Fibroblast of lung (primary cell): Measurements from ENCODE around the gene NOC4L. TPM values are rescaled to one million over a fixed set of nuclear protein-coding genes. Genes with fewer than 3 reads are reported as not detected.

Source experiments
- DNase-seq, 2 donors: peaks; one replicate each; pipeline versions ENCODE4 v3.0.0 to v3.0.0-alpha.2; 2010; ENCODE audit warnings: low read depth in 2 of 2
- H2AFZ ChIP-seq: 2 replicates; pipeline ENCODE4 v1.5.1; 2012; ENCODE audit warnings: low read length, control low read depth, inconsistent platforms
- H3K27ac ChIP-seq: 2 replicates; pipeline ENCODE4 v1.5.1; 2011; ENCODE audit warnings: low read length, control low read depth; ENCODE audit not compliant: insufficient read depth
- H3K27me3 ChIP-seq: 2 replicates; pipeline ENCODE4 v1.5.1; 2011; ENCODE audit warnings: mild to moderate bottlenecking, low read length; ENCODE audit not compliant: control insufficient read depth, insufficient read depth
- H3K36me3 ChIP-seq: 2 replicates; pipeline ENCODE4 v1.5.1; 2011; ENCODE audit warnings: low read length; ENCODE audit not compliant: control insufficient read depth, insufficient read depth
- H3K4me1 ChIP-seq: 2 replicates; pipeline ENCODE4 v1.5.1; 2011; ENCODE audit warnings: low read length; ENCODE audit not compliant: control insufficient read depth, insufficient read depth; ENCODE audit errors: extremely low read depth
- H3K4me2 ChIP-seq: 2 replicates; pipeline ENCODE4 v1.5.1; 2011; ENCODE audit warnings: low read length, control low read depth; ENCODE audit not compliant: insufficient read depth; ENCODE audit errors: extremely low read depth
- H3K4me3 ChIP-seq, 4 experiments: fragments of 200-600 bp in 1 of 4; sonication (generic) in 1 of 4; replicated peaks in 1 of 4; 2 replicates each; pipeline ENCODE4 v1.5.1; 2011 to 2016; ENCODE audit warnings: low read length in 4 of 4, low read depth in 3 of 4, mild to moderate bottlenecking in 3 of 4, control low read depth in 2 of 4, inconsistent platforms in 1 of 4, mixed read lengths in 1 of 4; ENCODE audit not compliant: insufficient read depth in 1 of 4; ENCODE audit errors: control extremely low read depth in 1 of 4
- H3K79me2 ChIP-seq: 2 replicates; pipeline ENCODE4 v1.5.1; 2012; ENCODE audit warnings: mild to moderate bottlenecking, low read length, inconsistent platforms; ENCODE audit not compliant: control insufficient read depth, insufficient read depth
- H3K9ac ChIP-seq: 2 replicates; pipeline ENCODE4 v1.5.1; 2011; ENCODE audit warnings: mild to moderate bottlenecking, low read length, control low read depth; ENCODE audit not compliant: insufficient read depth
- H3K9me3 ChIP-seq: 2 replicates; pipeline ENCODE4 v1.5.1; 2012; ENCODE audit warnings: low read depth, low read length; ENCODE audit not compliant: control insufficient read depth, insufficient read depth
- H4K20me1 ChIP-seq: 2 replicates; pipeline ENCODE4 v1.5.1; 2011; ENCODE audit warnings: low read length; ENCODE audit not compliant: control insufficient read depth, insufficient read depth; ENCODE audit errors: extremely low read depth
- CTCF ChIP-seq, 2 donors: IDR thresholded peaks in 1 of 2; conservative IDR thresholded peaks in 1 of 2; 1 replicate in 1 of 2; 2 replicates in 1 of 2; pipeline ENCODE4 v1.5.1; 2011 to 2012; ENCODE audit warnings: low read length in 2 of 2, control low read depth in 1 of 2, inconsistent platforms in 1 of 2, low read depth in 1 of 2, mild to moderate bottlenecking in 1 of 2
- EZH2 ChIP-seq: IDR thresholded peaks from 2 replicates; pipeline ENCODE4 v1.5.1; 2012; ENCODE audit warnings: low read length, control low read depth, mild to moderate bottlenecking; ENCODE audit errors: missing control alignments
- polyA plus RNA-seq, 2 donors: library from polyadenylated mRNA; depleted of rRNA in 1 of 2; stranded (reverse) in 1 of 2; unstranded in 1 of 2; fragments of >200 nt; gene quantifications; 2 replicates each; pipeline ENCODE4 v1.2.1, GENCODE V29; 2011 to 2012; ENCODE audit warnings: missing spikeins in 1 of 2
- total RNA-seq: library from RNA; depleted of rRNA; stranded (reverse); fragments of >200 nt; gene quantifications from 2 replicates; pipeline ENCODE4 v1.2.1, GENCODE V29; 2014

Gene NOC4L
- total and polyA plus RNA-seq, 2 donors (not counting 1 experiment from before 2014, with no cell fraction given): 3.0 to 6.8 TPM

GRCh38 chr12:132159555-132160003 lies 15.3 kb downstream of the NOC4L start:
- Histone ChIP-seq H3K4me3 (no peak overlapping the region), H3K36me3 (peaks cover 10% of the 10 kb centered on the region), H3K9ac (no peak overlapping the region), H3K27me3 (no peaks in the 10 kb centered on the region), H3K79me2 (no peaks in the 10 kb centered on the region), H3K27ac (no peak overlapping the region), H3K4me2 (no peak overlapping the region), H4K20me1 (no peaks in the 10 kb centered on the region), H2AFZ (no peak overlapping the region), H3K4me1 (peaks cover 9% of the 10 kb centered on the region), H3K9me3 (peaks cover 12% of the 10 kb centered on the region)
- TF ChIP-seq CTCF (conservative IDR thresholded peaks at IDR 0.05 in 1 of 2, IDR thresholded peaks at IDR 0.05 in 1 of 2; ENCODE audit: low read depth in 1 of 2, low read length in 2 of 2): no peak
- no peak for TF ChIP-seq EZH2
- DNase-seq: no peak

- Histone ChIP-seq H3K36me3 (peaks cover 10% of the 10 kb centered on the region), H3K27ac (no peak overlapping the region), H3K9me3 (peaks cover 12% of the 10 kb centered on the region), H2AFZ (no peak overlapping the region), H4K20me1 (no peaks in the 10 kb centered on the region), H3K4me3 (no peak overlapping the region), H3K4me2 (no peak overlapping the region), H3K4me1 (peaks cover 9% of the 10 kb centered on the region), H3K27me3 (no peaks in the 10 kb centered on the region), H3K9ac (no peak overlapping the region), H3K79me2 (no peaks in the 10 kb centered on the region)
- TF ChIP-seq CTCF (conservative IDR thresholded peaks at IDR 0.05 in 1 of 2, IDR thresholded peaks at IDR 0.05 in 1 of 2; ENCODE audit: low read depth in 1 of 2, low read length in 2 of 2) (no peak), EZH2 (no peak)
- no peak for DNase-seq
Observed at GRCh38 chr12:132160016-132160415, 15.8 kb downstream of the NOC4L start.

- Histone ChIP-seq H3K4me2 (no peak overlapping the region), H3K27me3 (no peaks in the 10 kb centered on the region), H3K4me1 (peaks cover 9% of the 10 kb centered on the region), H3K9me3 (peaks cover 12% of the 10 kb centered on the region), H3K9ac (no peak overlapping the region), H3K4me3 (no peak overlapping the region), H4K20me1 (no peaks in the 10 kb centered on the region), H2AFZ (no peak overlapping the region), H3K36me3 (peaks cover 10% of the 10 kb centered on the region), H3K27ac (no peak overlapping the region), H3K79me2 (no peaks in the 10 kb centered on the region)
- no peak for DNase-seq
- TF ChIP-seq CTCF (conservative IDR thresholded peaks at IDR 0.05 in 1 of 2, IDR thresholded peaks at IDR 0.05 in 1 of 2; ENCODE audit: low read depth in 1 of 2, low read length in 2 of 2) (no peak), EZH2 (no peak)
Observed at GRCh38 chr12:132160601-132161035, 16.4 kb downstream of the NOC4L start.
